Measurements from ENCODE around the gene MTERF4.
A peak's percentile ranks its signal among the peaks of the same experiment; 100 is the strongest.

MTERF4 gene

DNA sequence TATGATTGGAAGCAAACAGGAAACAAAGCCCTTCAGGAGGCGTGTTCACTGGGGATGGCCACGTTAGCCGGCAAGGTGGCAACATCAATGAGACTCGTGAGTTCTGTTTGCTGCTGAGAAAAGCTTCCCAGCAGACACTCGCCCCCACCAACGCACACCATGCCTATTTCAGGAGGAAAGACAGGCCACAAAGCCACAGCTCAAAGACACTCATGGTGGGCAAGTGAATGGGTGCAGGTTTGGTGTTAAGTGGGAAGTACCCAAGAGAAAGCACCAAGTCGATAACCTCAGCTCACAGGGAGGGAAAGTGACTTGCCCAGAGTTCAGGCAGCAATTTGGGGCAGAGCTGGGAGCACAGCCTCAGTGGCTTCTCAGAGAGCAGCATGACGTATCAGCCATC lies 10.5 kb upstream of the MTERF4 start:
- TF ChIP-seq CTCF (IDR thresholded peaks at IDR 0.05; ENCODE audit: insufficient read depth, low read depth, low read length, missing control alignments) = no peak
- DNase-seq (ENCODE audit: low read depth) = peak; percentile 76
- H3K4me3 ChIP-seq (ENCODE audit: low read depth, low read length) = peak overlapping the region; percentile 52

DNA sequence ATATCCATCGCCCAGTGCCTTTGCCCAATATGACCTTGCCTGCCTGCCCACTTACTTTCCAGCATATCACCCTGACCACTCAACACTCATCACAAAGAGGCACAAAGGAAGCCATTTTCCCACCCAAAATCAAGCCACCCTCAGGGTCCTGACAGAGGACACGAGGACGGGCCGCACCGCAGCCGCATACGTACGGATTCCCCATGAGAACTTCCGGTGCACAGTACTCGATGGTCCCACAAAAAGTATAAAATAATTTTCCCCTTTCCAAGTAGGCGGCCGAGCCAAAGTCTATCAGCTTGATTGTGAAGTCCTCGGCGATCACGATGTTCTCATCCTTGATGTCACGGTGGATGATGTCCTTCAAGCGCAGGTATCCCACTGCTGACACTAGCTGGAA lies 10.0 kb upstream of the MTERF4 start:
- DNase-seq (ENCODE audit: low read depth) = no peak
- no peak for TF ChIP-seq CTCF (IDR thresholded peaks at IDR 0.05; ENCODE audit: insufficient read depth, low read depth, low read length, missing control alignments)
- peak overlapping the region; percentile 52 for H3K4me3 ChIP-seq (ENCODE audit: low read depth, low read length)

GRCh38 chr2:241111440-241111805 lies 9.3 kb upstream of the MTERF4 start:
- no peak for TF ChIP-seq CTCF (IDR thresholded peaks at IDR 0.05; ENCODE audit: insufficient read depth, low read depth, low read length, missing control alignments)
- DNase-seq (ENCODE audit: low read depth) = peak; percentile 73
- peak overlapping the region; percentile 52 for H3K4me3 ChIP-seq (ENCODE audit: low read depth, low read length)

- peak overlapping the region; percentile 52 for H3K4me3 ChIP-seq (ENCODE audit: low read depth, low read length)
- DNase-seq (ENCODE audit: low read depth) = peak; percentile 68
- no peak for TF ChIP-seq CTCF (IDR thresholded peaks at IDR 0.05; ENCODE audit: insufficient read depth, low read depth, low read length, missing control alignments)
These were observed 8.7 kb upstream of the MTERF4 start for GRCh38 chr2:241110607-241111439.

- no peak for DNase-seq (ENCODE audit: low read depth)
- H3K4me3 ChIP-seq (ENCODE audit: low read depth, low read length) = peak overlapping the region; percentile 52
- no peak for TF ChIP-seq CTCF (IDR thresholded peaks at IDR 0.05; ENCODE audit: insufficient read depth, low read depth, low read length, missing control alignments)
These were observed 8.1 kb upstream of the MTERF4 start for GRCh38 chr2:241110089-241110606.

DNA sequence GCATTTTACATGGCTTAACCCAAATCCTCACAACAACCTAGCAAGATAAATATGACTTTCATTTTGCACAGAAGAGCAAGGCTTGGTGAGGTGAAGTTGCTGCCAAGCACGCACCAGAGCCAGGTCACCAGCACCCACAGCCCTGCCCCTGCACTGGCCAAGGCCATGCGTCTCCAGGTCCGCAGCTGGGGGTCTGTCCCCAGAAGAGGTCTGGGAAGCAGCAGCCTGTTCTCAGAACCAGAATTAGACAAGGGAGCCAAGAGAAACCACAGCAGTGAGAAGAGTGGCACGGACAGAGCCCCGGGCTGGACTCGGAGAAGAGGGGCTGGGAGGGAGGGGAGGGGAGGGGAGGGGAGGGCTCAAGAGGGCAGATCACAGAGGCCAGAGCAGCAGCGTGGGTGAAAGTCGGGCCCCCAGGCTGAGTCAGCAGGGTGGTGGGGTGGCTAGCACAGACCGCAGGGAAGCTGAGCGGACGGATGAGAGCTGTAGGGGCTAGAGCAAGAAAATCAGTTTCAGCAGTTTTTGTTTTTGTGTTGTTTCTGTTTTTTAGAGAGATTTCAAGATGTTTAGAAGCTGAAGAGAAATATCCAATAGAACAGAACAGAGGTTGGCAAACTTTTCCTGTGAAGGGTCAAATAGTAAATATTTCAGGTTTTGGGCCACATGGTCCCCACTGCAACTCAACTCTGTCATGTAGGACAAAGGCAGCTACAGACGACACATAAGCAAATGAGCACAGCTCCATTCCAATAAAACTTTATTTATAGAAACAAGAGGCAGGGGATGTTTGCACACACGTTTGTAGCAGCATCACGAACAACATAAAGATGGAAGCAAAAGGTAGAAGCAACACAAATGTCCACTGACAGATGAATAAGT lies 7.4 kb upstream of the MTERF4 start:
- H3K4me3 ChIP-seq (ENCODE audit: low read depth, low read length) = peak overlapping the region; percentile 52
- peak; percentile 57 for DNase-seq (ENCODE audit: low read depth)
- no peak for TF ChIP-seq CTCF (IDR thresholded peaks at IDR 0.05; ENCODE audit: insufficient read depth, low read depth, low read length, missing control alignments)

Measured in GM12865 (cell line).